HEK293 (cell line): ENCODE measurements around the gene TNFRSF8.

Experiments used
- CTCF ChIA-PET: fragments of 350-600 bp; formaldehyde crosslinking; extraction: SDS; loops from one replicate; lab custom pipeline; 2021; ENCODE audit warnings: antibody characterized with exemption; lab: Yijun Ruan, JAX
- POLR2A ChIA-PET: fragments of 300-600 bp; formaldehyde crosslinking; extraction: SDS; loops from one replicate; lab custom pipeline; 2020; ENCODE audit warnings: antibody characterized with exemption, inconsistent platforms; lab: Yijun Ruan, JAX
- H3K27ac ChIP-seq: fragments of 200-500 bp; sonication (Bioruptor generic); 2 replicates; pipeline ENCODE4 v1.5.1; 2014; ENCODE audit warnings: low read depth, low read length, control low read depth, inconsistent platforms; ENCODE audit errors: extremely low read depth
- H3K36me3 ChIP-seq, 2 experiments: fragments of 200-500 bp in 1 of 2; sonication (Bioruptor generic) in 1 of 2; 1 replicate in 1 of 2; 2 replicates in 1 of 2; pipeline ENCODE4 v1.5.1; 2014 to 2017; ENCODE audit warnings: inconsistent platforms in 2 of 2, low read length in 2 of 2; ENCODE audit not compliant: control insufficient read depth in 2 of 2, insufficient read depth in 1 of 2
- H3K4me1 ChIP-seq: fragments of 200-500 bp; sonication (Bioruptor generic); 2 replicates; pipeline ENCODE4 v1.5.1; 2014; ENCODE audit warnings: mild to moderate bottlenecking, low read length, inconsistent platforms; ENCODE audit not compliant: control insufficient read depth, insufficient read depth
- H3K4me3 ChIP-seq: 2 replicates; pipeline ENCODE4 v1.5.1; 2011; ENCODE audit warnings: low read depth, mild to moderate bottlenecking, control low read depth, low read length, moderate library complexity
- H3K9me3 ChIP-seq: fragments of 200-500 bp; sonication (Bioruptor generic); 2 replicates; pipeline ENCODE4 v1.5.1; 2014; ENCODE audit warnings: low read depth, low read length, inconsistent platforms; ENCODE audit not compliant: control insufficient read depth, insufficient read depth
- GLIS1 ChIP-seq: fragments of 450-650 bp; formaldehyde crosslinking; IDR thresholded peaks from 2 replicates; pipeline ENCODE4 v1.5.1; 2016; ENCODE audit warnings: missing biosample characterization, missing genetic modification characterization
- OSR2 ChIP-seq: fragments of 450-650 bp; formaldehyde crosslinking; IDR thresholded peaks from 2 replicates; pipeline ENCODE4 v1.5.1; 2016; ENCODE audit warnings: missing biosample characterization, missing genetic modification characterization
- PRDM4 ChIP-seq: fragments of 450-650 bp; formaldehyde crosslinking; IDR thresholded peaks from 2 replicates; pipeline ENCODE4 v1.5.1; 2017; ENCODE audit warnings: missing biosample characterization, missing genetic modification characterization
- SP3 ChIP-seq: fragments of 450-650 bp; formaldehyde crosslinking; IDR thresholded peaks from 2 replicates; pipeline ENCODE4 v1.5.1; 2016; ENCODE audit warnings: missing biosample characterization, missing genetic modification characterization
- WT1 ChIP-seq: fragments of 450-650 bp; formaldehyde crosslinking; IDR thresholded peaks from 2 replicates; pipeline ENCODE4 v1.5.1; 2016; ENCODE audit warnings: missing biosample characterization, missing genetic modification characterization
- ZFP3 ChIP-seq: fragments of 450-650 bp; formaldehyde crosslinking; IDR thresholded peaks from 2 replicates; pipeline ENCODE4 v1.5.1; 2016; ENCODE audit warnings: low read depth, missing biosample characterization, missing genetic modification characterization
- ZFP69B ChIP-seq: fragments of 450-650 bp; formaldehyde crosslinking; IDR thresholded peaks from 2 replicates; pipeline ENCODE4 v1.5.1; 2016; ENCODE audit warnings: missing biosample characterization, missing genetic modification characterization
- ZNF155 ChIP-seq: fragments of 450-650 bp; formaldehyde crosslinking; IDR thresholded peaks from 2 replicates; pipeline ENCODE4 v1.5.1; 2016; ENCODE audit warnings: missing biosample characterization, missing genetic modification characterization
- ZNF174 ChIP-seq: fragments of 450-650 bp; formaldehyde crosslinking; IDR thresholded peaks from 2 replicates; pipeline ENCODE4 v1.5.0; 2017; ENCODE audit warnings: missing biosample characterization, mild to moderate bottlenecking, missing genetic modification characterization
- ZNF37A ChIP-seq: fragments of 450-650 bp; IDR thresholded peaks from 2 replicates; pipeline ENCODE4 v1.5.1; 2018; ENCODE audit warnings: missing biosample characterization, missing genetic modification characterization
- ZNF423 ChIP-seq: fragments of 450-650 bp; formaldehyde crosslinking; IDR thresholded peaks from 2 replicates; pipeline ENCODE4 v1.5.1; 2016; ENCODE audit warnings: missing biosample characterization, missing genetic modification characterization
- ZNF48 ChIP-seq: fragments of 450-650 bp; formaldehyde crosslinking; IDR thresholded peaks from 2 replicates; pipeline ENCODE4 v1.5.1; 2016; ENCODE audit warnings: missing biosample characterization, missing genetic modification characterization
- ZNF521 ChIP-seq: fragments of 450-650 bp; formaldehyde crosslinking; IDR thresholded peaks from 2 replicates; pipeline ENCODE4 v1.5.1; 2017; ENCODE audit warnings: missing biosample characterization, mild to moderate bottlenecking, missing genetic modification characterization
- ZNF544 ChIP-seq: fragments of 450-650 bp; formaldehyde crosslinking; IDR thresholded peaks from 2 replicates; pipeline ENCODE4 v1.5.0; 2017; ENCODE audit warnings: missing biosample characterization, missing genetic modification characterization
- ZNF561 ChIP-seq: fragments of 450-650 bp; IDR thresholded peaks from 2 replicates; pipeline ENCODE4 v1.5.1; 2018; ENCODE audit warnings: missing biosample characterization, missing genetic modification characterization, borderline replicate concordance
- ZNF600 ChIP-seq: fragments of 450-650 bp; formaldehyde crosslinking; IDR thresholded peaks from 2 replicates; pipeline ENCODE4 v1.5.1; 2016; ENCODE audit warnings: missing biosample characterization, missing genetic modification characterization
- ZNF626 ChIP-seq: fragments of 450-650 bp; sonication (Bioruptor Pico); formaldehyde crosslinking; IDR thresholded peaks from 2 replicates; pipeline ENCODE4 v1.5.1; 2018; ENCODE audit warnings: missing biosample characterization, missing genetic modification characterization, inconsistent platforms
- ZNF629 ChIP-seq: fragments of 450-650 bp; formaldehyde crosslinking; IDR thresholded peaks from 2 replicates; pipeline ENCODE4 v1.5.1; 2017; ENCODE audit warnings: missing biosample characterization, missing genetic modification characterization
- ZNF692 ChIP-seq: fragments of 450-650 bp; formaldehyde crosslinking; IDR thresholded peaks from 2 replicates; pipeline ENCODE4 v1.5.1; 2016; ENCODE audit warnings: missing biosample characterization, missing genetic modification characterization
- ZNF791 ChIP-seq: fragments of 450-650 bp; formaldehyde crosslinking; IDR thresholded peaks from 2 replicates; pipeline ENCODE4 v1.5.1; 2016; ENCODE audit warnings: missing biosample characterization, missing genetic modification characterization
- ZNF792 ChIP-seq: fragments of 450-650 bp; formaldehyde crosslinking; IDR thresholded peaks from 2 replicates; pipeline ENCODE4 v1.5.1; 2016; ENCODE audit warnings: missing biosample characterization, missing genetic modification characterization
- ZNF837 ChIP-seq: fragments of 450-650 bp; formaldehyde crosslinking; IDR thresholded peaks from 2 replicates; pipeline ENCODE4 v1.5.1; 2016; ENCODE audit warnings: missing biosample characterization, missing genetic modification characterization
- ZSCAN30 ChIP-seq: fragments of 450-650 bp; IDR thresholded peaks from 2 replicates; pipeline ENCODE4 v1.5.1; 2018; ENCODE audit warnings: missing biosample characterization, mild to moderate bottlenecking, missing genetic modification characterization, moderate library complexity
- TF ChIP-seq, protein P1 (sequence below): fragments of 450-650 bp; formaldehyde crosslinking; IDR thresholded peaks from 2 replicates; pipeline ENCODE4 v1.5.1; 2016; ENCODE audit warnings: missing biosample characterization, missing genetic modification characterization, borderline replicate concordance
- TF ChIP-seq, protein P2 (sequence below): fragments of 450-650 bp; formaldehyde crosslinking; IDR thresholded peaks from 2 replicates; pipeline ENCODE4 v1.5.1; 2016; ENCODE audit warnings: missing biosample characterization, missing genetic modification characterization
- TF ChIP-seq, protein P3 (sequence below): fragments of 450-650 bp; formaldehyde crosslinking; IDR thresholded peaks from 2 replicates; pipeline ENCODE4 v1.5.1; 2016; ENCODE audit warnings: missing biosample characterization, missing genetic modification characterization

The TNFRSF8 gene

DNA sequence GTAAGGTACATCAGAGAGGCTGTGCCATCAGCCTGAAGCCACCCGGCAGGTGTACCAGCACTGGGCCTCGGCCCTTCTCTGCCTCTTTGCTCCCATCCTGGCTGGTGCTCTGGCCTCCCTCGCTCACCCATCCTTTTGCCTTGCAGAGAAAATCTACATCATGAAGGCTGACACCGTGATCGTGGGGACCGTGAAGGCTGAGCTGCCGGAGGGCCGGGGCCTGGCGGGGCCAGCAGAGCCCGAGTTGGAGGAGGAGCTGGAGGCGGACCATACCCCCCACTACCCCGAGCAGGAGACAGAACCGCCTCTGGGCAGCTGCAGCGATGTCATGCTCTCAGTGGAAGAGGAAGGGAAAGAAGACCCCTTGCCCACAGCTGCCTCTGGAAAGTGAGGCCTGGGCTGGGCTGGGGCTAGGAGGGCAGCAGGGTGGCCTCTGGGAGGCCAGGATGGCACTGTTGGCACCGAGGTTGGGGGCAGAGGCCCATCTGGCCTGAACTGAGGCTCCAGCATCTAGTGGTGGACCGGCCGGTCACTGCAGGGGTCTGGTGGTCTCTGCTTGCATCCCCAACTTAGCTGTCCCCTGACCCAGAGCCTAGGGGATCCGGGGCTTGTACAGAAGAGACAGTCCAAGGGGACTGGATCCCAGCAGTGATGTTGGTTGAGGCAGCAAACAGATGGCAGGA lies 79.2 kb downstream of the TNFRSF8 start (continued):
- no peak for TF ChIP-seq ZSCAN30 (tag by site-specific recombination)
- no peak for TF ChIP-seq ZNF174 (tag by site-specific recombination)
- TF ChIP-seq ZNF792 (tag by site-specific recombination) = no peak
- TF ChIP-seq ZNF837 (tag by site-specific recombination) = no peak
- TF ChIP-seq, protein P1, sequence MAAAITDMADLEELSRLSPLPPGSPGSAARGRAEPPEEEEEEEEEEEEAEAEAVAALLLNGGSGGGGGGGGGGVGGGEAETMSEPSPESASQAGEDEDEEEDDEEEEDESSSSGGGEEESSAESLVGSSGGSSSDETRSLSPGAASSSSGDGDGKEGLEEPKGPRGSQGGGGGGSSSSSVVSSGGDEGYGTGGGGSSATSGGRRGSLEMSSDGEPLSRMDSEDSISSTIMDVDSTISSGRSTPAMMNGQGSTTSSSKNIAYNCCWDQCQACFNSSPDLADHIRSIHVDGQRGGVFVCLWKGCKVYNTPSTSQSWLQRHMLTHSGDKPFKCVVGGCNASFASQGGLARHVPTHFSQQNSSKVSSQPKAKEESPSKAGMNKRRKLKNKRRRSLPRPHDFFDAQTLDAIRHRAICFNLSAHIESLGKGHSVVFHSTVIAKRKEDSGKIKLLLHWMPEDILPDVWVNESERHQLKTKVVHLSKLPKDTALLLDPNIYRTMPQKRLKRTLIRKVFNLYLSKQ (tag by site-specific recombination) = no peak
- TF ChIP-seq ZNF561 (tag by site-specific recombination) = no peak
- TF ChIP-seq GLIS1 (tag by site-specific recombination) = peak; percentile 74
- TF ChIP-seq ZNF48 (tag by site-specific recombination) = no peak
- no peak for TF ChIP-seq ZFP3 (tag by site-specific recombination)
- no peak for TF ChIP-seq ZNF423 (tag by site-specific recombination)
- TF ChIP-seq OSR2 (tag by site-specific recombination) = no peak
- no peak for TF ChIP-seq ZNF544
- no peak for TF ChIP-seq PRDM4 (tag by site-specific recombination)
- TF ChIP-seq, protein P2, sequence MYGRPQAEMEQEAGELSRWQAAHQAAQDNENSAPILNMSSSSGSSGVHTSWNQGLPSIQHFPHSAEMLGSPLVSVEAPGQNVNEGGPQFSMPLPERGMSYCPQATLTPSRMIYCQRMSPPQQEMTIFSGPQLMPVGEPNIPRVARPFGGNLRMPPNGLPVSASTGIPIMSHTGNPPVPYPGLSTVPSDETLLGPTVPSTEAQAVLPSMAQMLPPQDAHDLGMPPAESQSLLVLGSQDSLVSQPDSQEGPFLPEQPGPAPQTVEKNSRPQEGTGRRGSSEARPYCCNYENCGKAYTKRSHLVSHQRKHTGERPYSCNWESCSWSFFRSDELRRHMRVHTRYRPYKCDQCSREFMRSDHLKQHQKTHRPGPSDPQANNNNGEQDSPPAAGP (tag by site-specific recombination) = no peak
- no peak for TF ChIP-seq SP3 (tag by site-specific recombination)

DNA sequence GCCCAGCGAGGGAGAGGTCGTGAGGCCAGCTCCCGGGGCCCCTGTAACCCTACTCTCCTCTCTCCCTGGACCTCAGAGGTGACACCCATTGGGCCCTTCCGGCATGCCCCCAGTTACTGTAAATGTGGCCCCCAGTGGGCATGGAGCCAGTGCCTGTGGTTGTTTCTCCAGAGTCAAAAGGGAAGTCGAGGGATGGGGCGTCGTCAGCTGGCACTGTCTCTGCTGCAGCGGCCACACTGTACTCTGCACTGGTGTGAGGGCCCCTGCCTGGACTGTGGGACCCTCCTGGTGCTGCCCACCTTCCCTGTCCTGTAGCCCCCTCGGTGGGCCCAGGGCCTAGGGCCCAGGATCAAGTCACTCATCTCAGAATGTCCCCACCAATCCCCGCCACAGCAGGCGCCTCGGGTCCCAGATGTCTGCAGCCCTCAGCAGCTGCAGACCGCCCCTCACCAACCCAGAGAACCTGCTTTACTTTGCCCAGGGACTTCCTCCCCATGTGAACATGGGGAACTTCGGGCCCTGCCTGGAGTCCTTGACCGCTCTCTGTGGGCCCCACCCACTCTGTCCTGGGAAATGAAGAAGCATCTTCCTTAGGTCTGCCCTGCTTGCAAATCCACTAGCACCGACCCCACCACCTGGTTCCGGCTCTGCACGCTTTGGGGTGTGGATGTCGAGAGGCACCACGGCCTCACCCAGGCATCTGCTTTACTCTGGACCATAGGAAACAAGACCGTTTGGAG lies 80.0 kb downstream of the TNFRSF8 start:
- TF ChIP-seq ZNF37A (no peak), ZNF791 (tag by site-specific recombination) (no peak), ZNF692 (tag by site-specific recombination) (peak; percentile 48; the same call in 1 of the 2 replicates), ZNF626 (tag by site-specific recombination) (no peak), ZNF155 (tag by site-specific recombination) (no peak), ZNF521 (no peak), WT1 (tag by site-specific recombination) (no peak), ZNF600 (tag by site-specific recombination) (peak; percentile 16; the same call in 1 of the 2 replicates), GLIS1 (tag by site-specific recombination) (no peak), ZFP69B (tag by site-specific recombination) (peak; percentile 60), ZNF629 (tag by site-specific recombination) (no peak)
- TF ChIP-seq, protein P3, sequence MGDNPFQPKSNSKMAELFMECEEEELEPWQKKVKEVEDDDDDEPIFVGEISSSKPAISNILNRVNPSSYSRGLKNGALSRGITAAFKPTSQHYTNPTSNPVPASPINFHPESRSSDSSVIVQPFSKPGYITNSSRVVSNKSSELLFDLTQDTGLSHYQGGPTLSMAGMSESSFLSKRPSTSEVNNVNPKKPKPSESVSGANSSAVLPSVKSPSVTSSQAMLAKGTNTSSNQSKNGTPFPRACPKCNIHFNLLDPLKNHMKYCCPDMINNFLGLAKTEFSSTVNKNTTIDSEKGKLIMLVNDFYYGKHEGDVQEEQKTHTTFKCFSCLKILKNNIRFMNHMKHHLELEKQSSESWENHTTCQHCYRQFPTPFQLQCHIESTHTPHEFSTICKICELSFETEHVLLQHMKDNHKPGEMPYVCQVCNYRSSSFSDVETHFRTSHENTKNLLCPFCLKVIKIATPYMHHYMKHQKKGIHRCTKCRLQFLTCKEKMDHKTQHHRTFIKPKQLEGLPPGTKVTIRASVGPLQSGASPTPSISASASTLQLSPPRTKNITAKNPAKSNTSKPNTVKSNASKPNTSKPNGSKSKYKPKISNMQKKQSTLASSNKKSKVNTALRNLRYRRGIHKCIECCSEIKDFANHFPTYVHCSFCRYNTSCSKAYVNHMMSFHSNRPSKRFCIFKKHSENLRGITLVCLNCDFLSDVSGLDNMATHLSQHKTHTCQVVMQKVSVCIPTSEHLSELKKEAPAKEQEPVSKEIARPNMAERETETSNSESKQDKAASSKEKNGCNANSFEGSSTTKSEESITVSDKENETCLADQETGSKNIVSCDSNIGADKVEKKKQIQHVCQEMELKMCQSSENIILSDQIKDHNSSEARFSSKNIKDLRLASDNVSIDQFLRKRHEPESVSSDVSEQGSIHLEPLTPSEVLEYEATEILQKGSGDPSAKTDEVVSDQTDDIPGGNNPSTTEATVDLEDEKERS (tag by site-specific recombination) = no peak
- H3K36me3 ChIP-seq = no peaks in the 10 kb centered on the region
- peaks cover 6% of the 10 kb centered on the region; the same call in 1 of the 2 replicates for H3K4me1 ChIP-seq
- H3K9me3 ChIP-seq = no peaks in the 10 kb centered on the region
- no peak overlapping the region for H3K27ac ChIP-seq
- H3K4me3 ChIP-seq = no peak overlapping the region
- CTCF ChIA-PET = interaction anchor here (0.6 kb wide), 1 partner anchor 15 kb away, joined by 3 read pairs; no protein-coding TSS in a partner anchor
- POLR2A ChIA-PET = interaction anchor here (0.6 kb wide), 2 partner anchors 386 to 463 kb away, joined by 3 to 4 read pairs; no protein-coding TSS in a partner anchor
